IMR-90 (cell line): ENCODE data around the gene MOCOS.

ENCODE experiments used
- CTCF ChIP-seq: conservative IDR thresholded peaks from 2 replicates; pipeline ENCODE4 v1.5.1; 2012; ENCODE audit warnings: mild to moderate bottlenecking, low read depth, low read length, improper control_type of control experiment
- FOS ChIP-seq: fragments of 150-350 bp; IDR thresholded peaks from 2 replicates; pipeline ENCODE4 v1.6.1; 2016; ENCODE audit warnings: low read depth, low read length
- MAFK ChIP-seq: IDR thresholded peaks from 2 replicates; pipeline ENCODE4 v1.6.1; 2012; ENCODE audit warnings: low read depth, low read length, improper control_type of control experiment
- MXI1 ChIP-seq: IDR thresholded peaks from 2 replicates; pipeline ENCODE4 v1.6.1; 2012; ENCODE audit warnings: low read depth, mild to moderate bottlenecking, low read length, moderate library complexity, borderline replicate concordance
- RCOR1 ChIP-seq: IDR thresholded peaks from 2 replicates; pipeline ENCODE4 v1.6.1; 2012; ENCODE audit warnings: mild to moderate bottlenecking, low read length, improper control_type of control experiment; ENCODE audit not compliant: insufficient replicate concordance
- RFX5 ChIP-seq: IDR thresholded peaks from 2 replicates; pipeline ENCODE4 v1.8.0; 2012; ENCODE audit warnings: low read depth, mild to moderate bottlenecking, low read length, moderate library complexity

GRCh38 chr18:36157441-36157840 lies 29.9 kb upstream of the MOCOS start:
- TF ChIP-seq CTCF (no peak), MXI1 (no peak), FOS (no peak), MAFK (no peak), RCOR1 (no peak), RFX5 (no peak)
